ENCODE measurements around the gene SGCD.

The SGCD gene

GRCh38 chr5:156312897-156313694 lies 13.9 kb upstream of the SGCD start:
- no peak overlapping the region for H4K8ac ChIP-seq (ENCODE audit: low read depth, low read length)
- no peak overlapping the region for H2BK12ac ChIP-seq (ENCODE audit: low read length)
- H2AFZ ChIP-seq (ENCODE audit: low read length), result no peak overlapping the region
- H2BK120ac ChIP-seq (ENCODE audit: low read depth, low read length), result no peak overlapping the region
- no peak overlapping the region for H4K91ac ChIP-seq (ENCODE audit: low read depth, low read length, poor library complexity)
- no peak overlapping the region for H3K9ac ChIP-seq (ENCODE audit: low read depth, low read length, poor library complexity)
- H3K18ac ChIP-seq (ENCODE audit: low read length), result no peak overlapping the region
- no peak overlapping the region for H3K23ac ChIP-seq (ENCODE audit: low read depth, low read length, poor library complexity)
- no peaks in the 10 kb centered on the region for H3K36me3 ChIP-seq (replicated peaks in 1 of 2; ENCODE audit: control insufficient read depth in 2 of 2, insufficient read depth in 2 of 2, low read length in 2 of 2)
- no peak overlapping the region for H3K4me3 ChIP-seq (ENCODE audit: low read length in 2 of 2)
- H3K4ac ChIP-seq (ENCODE audit: low read length), result no peak overlapping the region
- no peak overlapping the region for H2BK5ac ChIP-seq (ENCODE audit: low read length)
- no peak overlapping the region for H3K14ac ChIP-seq (ENCODE audit: low read length)
- H3K27me3 ChIP-seq (ENCODE audit: control insufficient read depth in 3 of 3, insufficient read depth in 3 of 3, low read depth in 1 of 3, low read length in 3 of 3), result no peaks in the 10 kb centered on the region
- H3K9me3 ChIP-seq (replicated peaks in 1 of 2; ENCODE audit: control insufficient read depth in 2 of 2, insufficient read depth in 1 of 2, low read depth in 1 of 2, low read length in 2 of 2), result no peaks in the 10 kb centered on the region
- H2AK5ac ChIP-seq (ENCODE audit: low read depth, low read length), result no peak overlapping the region
- no CpG with 5 or more reads among the region's 2 CpGs for WGBS, 2 donors (ENCODE audit: extremely low coverage in 2 of 2, insufficient read length in 2 of 2, insufficient replicate concordance in 1 of 2)
- H3K4me1 ChIP-seq (ENCODE audit: control insufficient read depth in 2 of 2, insufficient read depth in 1 of 2, low read depth in 1 of 2, low read length in 2 of 2), result no peaks in the 10 kb centered on the region
- H3K4me2 ChIP-seq (ENCODE audit: insufficient read depth, low read length, poor library complexity, severe bottlenecking), result no peak overlapping the region
- no peak for DNase-seq (ENCODE audit: low spot score)
- H3K79me1 ChIP-seq (ENCODE audit: low read depth, low read length), result no peaks in the 10 kb centered on the region
- no peak overlapping the region for H3K27ac ChIP-seq (replicated peaks; ENCODE audit: low read length)
- H2BK15ac ChIP-seq (ENCODE audit: low read length), result no peak overlapping the region

- Histone ChIP-seq H3K4ac (ENCODE audit: low read length) (no peak overlapping the region), H3K79me1 (ENCODE audit: low read depth, low read length) (no peaks in the 10 kb centered on the region), H3K4me3 (ENCODE audit: low read length in 2 of 2) (no peak overlapping the region), H3K9me3 (replicated peaks in 1 of 2; ENCODE audit: control insufficient read depth in 2 of 2, insufficient read depth in 1 of 2, low read depth in 1 of 2, low read length in 2 of 2) (no peaks in the 10 kb centered on the region), H3K27ac (replicated peaks; ENCODE audit: low read length) (no peak overlapping the region), H3K36me3 (replicated peaks in 1 of 2; ENCODE audit: control insufficient read depth in 2 of 2, insufficient read depth in 2 of 2, low read length in 2 of 2) (no peaks in the 10 kb centered on the region), H2BK15ac (ENCODE audit: low read length) (no peak overlapping the region), H4K91ac (ENCODE audit: low read depth, low read length, poor library complexity) (no peak overlapping the region), H2BK12ac (ENCODE audit: low read length) (no peak overlapping the region), H2AK5ac (ENCODE audit: low read depth, low read length) (no peak overlapping the region), H3K9ac (ENCODE audit: low read depth, low read length, poor library complexity) (no peak overlapping the region), H3K23ac (ENCODE audit: low read depth, low read length, poor library complexity) (no peak overlapping the region), H3K18ac (ENCODE audit: low read length) (no peak overlapping the region), H3K4me2 (ENCODE audit: insufficient read depth, low read length, poor library complexity, severe bottlenecking) (no peak overlapping the region), H3K14ac (ENCODE audit: low read length) (no peak overlapping the region), H2BK5ac (ENCODE audit: low read length) (no peak overlapping the region), H4K8ac (ENCODE audit: low read depth, low read length) (no peak overlapping the region), H3K27me3 (ENCODE audit: control insufficient read depth in 3 of 3, insufficient read depth in 3 of 3, low read depth in 1 of 3, low read length in 3 of 3) (no peaks in the 10 kb centered on the region), H2BK120ac (ENCODE audit: low read depth, low read length) (no peak overlapping the region), H2AFZ (ENCODE audit: low read length) (no peak overlapping the region), H3K4me1 (ENCODE audit: control insufficient read depth in 2 of 2, insufficient read depth in 1 of 2, low read depth in 1 of 2, low read length in 2 of 2) (no peaks in the 10 kb centered on the region)
- no peak for DNase-seq (ENCODE audit: low spot score)
- WGBS, 2 donors (ENCODE audit: extremely low coverage in 2 of 2, insufficient read length in 2 of 2, insufficient replicate concordance in 1 of 2), result no CpG with 5 or more reads among the region's 1 CpG
Observed at GRCh38 chr5:156314416-156314815, 12.5 kb upstream of the SGCD start.

- no peak overlapping the region for H2BK15ac ChIP-seq (ENCODE audit: low read length)
Observed at GRCh38 chr5:156322666-156323065, 4.3 kb upstream of the SGCD start.

GRCh38 chr5:156327296-156327695 lies 332 bp downstream of the SGCD start:
- Histone ChIP-seq H4K8ac (ENCODE audit: low read depth, low read length) (no peak overlapping the region), H2AK5ac (ENCODE audit: low read depth, low read length) (no peak overlapping the region), H2BK12ac (ENCODE audit: low read length) (no peak overlapping the region), H3K79me1 (ENCODE audit: low read depth, low read length) (no peaks in the 10 kb centered on the region), H3K9ac (ENCODE audit: low read depth, low read length, poor library complexity) (no peak overlapping the region), H2BK120ac (ENCODE audit: low read depth, low read length) (no peak overlapping the region), H3K9me3 (replicated peaks in 1 of 2; ENCODE audit: control insufficient read depth in 2 of 2, insufficient read depth in 1 of 2, low read depth in 1 of 2, low read length in 2 of 2) (no peaks in the 10 kb centered on the region), H3K27me3 (ENCODE audit: control insufficient read depth in 3 of 3, insufficient read depth in 3 of 3, low read depth in 1 of 3, low read length in 3 of 3) (no peaks in the 10 kb centered on the region), H3K4me2 (ENCODE audit: insufficient read depth, low read length, poor library complexity, severe bottlenecking) (no peak overlapping the region), H2BK15ac (ENCODE audit: low read length) (no peak overlapping the region), H3K23ac (ENCODE audit: low read depth, low read length, poor library complexity) (no peak overlapping the region), H3K27ac (replicated peaks; ENCODE audit: low read length) (no peak overlapping the region), H3K4me1 (ENCODE audit: control insufficient read depth in 2 of 2, insufficient read depth in 1 of 2, low read depth in 1 of 2, low read length in 2 of 2) (peaks cover 0 to 8% of the 10 kb centered on the region in 2 donors), H3K14ac (ENCODE audit: low read length) (no peak overlapping the region), H2AFZ (ENCODE audit: low read length) (peak overlapping the region; percentile 36), H2BK5ac (ENCODE audit: low read length) (no peak overlapping the region), H3K4ac (ENCODE audit: low read length) (no peak overlapping the region), H3K18ac (ENCODE audit: low read length) (no peak overlapping the region), H3K4me3 (ENCODE audit: low read length in 2 of 2) (no peak overlapping the region), H4K91ac (ENCODE audit: low read depth, low read length, poor library complexity) (no peak overlapping the region), H3K36me3 (replicated peaks in 1 of 2; ENCODE audit: control insufficient read depth in 2 of 2, insufficient read depth in 2 of 2, low read length in 2 of 2) (no peaks in the 10 kb centered on the region)
- no peak for DNase-seq (ENCODE audit: low spot score)
- no CpG with 5 or more reads among the region's 6 CpGs for WGBS, 2 donors (ENCODE audit: extremely low coverage in 2 of 2, insufficient read length in 2 of 2, insufficient replicate concordance in 1 of 2)

More at GRCh38 chr5:156322666-156323065, 4.3 kb upstream of the SGCD start:
- Histone ChIP-seq H2BK5ac (ENCODE audit: low read length) (no peak overlapping the region), H2AFZ (ENCODE audit: low read length) (no peak overlapping the region), H3K9ac (ENCODE audit: low read depth, low read length, poor library complexity) (no peak overlapping the region), H3K9me3 (replicated peaks in 1 of 2; ENCODE audit: control insufficient read depth in 2 of 2, insufficient read depth in 1 of 2, low read depth in 1 of 2, low read length in 2 of 2) (no peaks in the 10 kb centered on the region), H3K27me3 (ENCODE audit: control insufficient read depth in 3 of 3, insufficient read depth in 3 of 3, low read depth in 1 of 3, low read length in 3 of 3) (no peaks in the 10 kb centered on the region), H3K27ac (replicated peaks; ENCODE audit: low read length) (no peak overlapping the region), H2AK5ac (ENCODE audit: low read depth, low read length) (no peak overlapping the region), H3K18ac (ENCODE audit: low read length) (no peak overlapping the region), H4K8ac (ENCODE audit: low read depth, low read length) (no peak overlapping the region), H4K91ac (ENCODE audit: low read depth, low read length, poor library complexity) (no peak overlapping the region), H3K4me3 (ENCODE audit: low read length in 2 of 2) (no peak overlapping the region), H2BK120ac (ENCODE audit: low read depth, low read length) (no peak overlapping the region), H3K4me1 (ENCODE audit: control insufficient read depth in 2 of 2, insufficient read depth in 1 of 2, low read depth in 1 of 2, low read length in 2 of 2) (peaks cover 0 to 5% of the 10 kb centered on the region in 2 donors), H3K4me2 (ENCODE audit: insufficient read depth, low read length, poor library complexity, severe bottlenecking) (no peak overlapping the region), H3K36me3 (replicated peaks in 1 of 2; ENCODE audit: control insufficient read depth in 2 of 2, insufficient read depth in 2 of 2, low read length in 2 of 2) (no peaks in the 10 kb centered on the region), H3K23ac (ENCODE audit: low read depth, low read length, poor library complexity) (no peak overlapping the region), H3K79me1 (ENCODE audit: low read depth, low read length) (no peaks in the 10 kb centered on the region), H3K4ac (ENCODE audit: low read length) (no peak overlapping the region), H2BK12ac (ENCODE audit: low read length) (no peak overlapping the region), H3K14ac (ENCODE audit: low read length) (no peak overlapping the region)
- no peak for DNase-seq (ENCODE audit: low spot score)

Measured in neuronal stem cell (in vitro differentiated cells).